IMR-90 (cell line): ENCODE results near the gene PPFIA1. TPM values are rescaled to one million over a fixed set of nuclear protein-coding genes. Genes with fewer than 3 reads are reported as not detected.
A peak's percentile ranks its signal among the peaks of the same experiment; 100 is the strongest.

Source experiments
- ATAC-seq: fragments of 200-7000 bp; cut with Tn5 transposase; 2 replicates; pipeline ENCODE4 v1.9.1; 2020; ENCODE audit warnings: low read depth, mild to moderate bottlenecking, moderate library complexity
- BruUV-seq: library from RNA; stranded (reverse); fragments of 400-500 nt; replicated peaks from 2 replicates; lab custom pipeline; 2021; lab: Mats Ljungman, UMichigan
- CTCF ChIA-PET: fragments of 300-600 bp; formaldehyde crosslinking; extraction: SDS; loops from one replicate; lab custom pipeline; 2021; ENCODE audit warnings: antibody characterized with exemption; lab: Yijun Ruan, JAX
- POLR2A ChIA-PET: fragments of 300-600 bp; sonication (Branson Sonifier 250); formaldehyde crosslinking; loops from one replicate; lab custom pipeline; 2022; ENCODE audit warnings: antibody characterized with exemption; ENCODE audit not compliant: unreplicated experiment; lab: Charles Lee
- DNase-seq: peaks from one replicate; pipeline ENCODE4 v3.0.0; 2013
- H2AFZ ChIP-seq: replicated peaks from 2 replicates; pipeline ENCODE3; 2013; ENCODE audit warnings: low read length, mild to moderate bottlenecking; ENCODE audit not compliant: poor library complexity
- H2AK5ac ChIP-seq: 2 replicates; pipeline ENCODE4 v1.6.1; 2013; ENCODE audit warnings: low read depth, low read length, inconsistent platforms
- H2AK9ac ChIP-seq: replicated peaks from 2 replicates; pipeline ENCODE3; 2013; ENCODE audit warnings: mild to moderate bottlenecking, low read depth, low read length, moderate library complexity; ENCODE audit not compliant: poor library complexity
- H2BK120ac ChIP-seq: 2 replicates; pipeline ENCODE4 v1.6.1; 2013; ENCODE audit warnings: low read depth, low read length, inconsistent platforms
- H2BK15ac ChIP-seq: 3 replicates; pipeline ENCODE4 v1.6.1; 2013; ENCODE audit warnings: low read depth, low read length, inconsistent platforms
- H2BK20ac ChIP-seq: 2 replicates; pipeline ENCODE4 v1.6.1; 2013; ENCODE audit warnings: low read depth, mild to moderate bottlenecking, inconsistent platforms, low read length, moderate library complexity
- H2BK5ac ChIP-seq: 2 replicates; pipeline ENCODE4 v1.6.1; 2013; ENCODE audit warnings: mild to moderate bottlenecking, low read depth, low read length, inconsistent platforms; ENCODE audit not compliant: poor library complexity, severe bottlenecking
- H3K14ac ChIP-seq: replicated peaks from 2 replicates; pipeline ENCODE4 v1.6.1; 2013; ENCODE audit warnings: low read depth, low read length, inconsistent platforms
- H3K18ac ChIP-seq: 2 replicates; pipeline ENCODE4 v1.6.1; 2013; ENCODE audit warnings: low read depth, low read length, control low read depth
- H3K23ac ChIP-seq: 2 replicates; pipeline ENCODE4 v1.6.1; 2013; ENCODE audit warnings: low read depth, low read length, inconsistent platforms
- H3K27ac ChIP-seq: 2 replicates; pipeline ENCODE4 v1.5.1; 2013; ENCODE audit warnings: mild to moderate bottlenecking, control low read depth, low read length; ENCODE audit not compliant: insufficient read depth
- H3K27me3 ChIP-seq: 2 replicates; pipeline ENCODE4 v1.6.1; 2013; ENCODE audit warnings: low read length; ENCODE audit not compliant: control insufficient read depth, insufficient read depth
- H3K36me3 ChIP-seq: 2 replicates; pipeline ENCODE4 v1.6.1; 2013; ENCODE audit warnings: low read length, mixed read lengths; ENCODE audit not compliant: control insufficient read depth, insufficient read depth
- H3K4ac ChIP-seq: 2 replicates; pipeline ENCODE4 v1.6.1; 2013; ENCODE audit warnings: low read depth, low read length, inconsistent platforms
- H3K4me1 ChIP-seq: 2 replicates; pipeline ENCODE4 v1.6.1; 2013; ENCODE audit warnings: low read length, mixed read lengths; ENCODE audit not compliant: control insufficient read depth, insufficient read depth
- H3K4me2 ChIP-seq: 2 replicates; pipeline ENCODE4 v1.6.1; 2013; ENCODE audit warnings: low read depth, mild to moderate bottlenecking, control low read depth, low read length, moderate library complexity
- H3K4me3 ChIP-seq: 2 replicates; pipeline ENCODE4 v1.5.1; 2013; ENCODE audit warnings: low read depth, mild to moderate bottlenecking, control low read depth, low read length, moderate library complexity; ENCODE audit not compliant: insufficient read depth
- H3K56ac ChIP-seq: 2 replicates; pipeline ENCODE4 v1.6.1; 2013; ENCODE audit warnings: low read length, inconsistent platforms; ENCODE audit not compliant: insufficient read depth; ENCODE audit errors: extremely low read depth
- H3K79me1 ChIP-seq, 2 experiments: 2 replicates each; pipeline ENCODE4 v1.6.1; 2013; ENCODE audit warnings: low read length in 2 of 2, inconsistent platforms in 1 of 2, low read depth in 1 of 2
- H3K9ac ChIP-seq: 2 replicates; pipeline ENCODE4 v1.6.1; 2013; ENCODE audit warnings: low read depth, low read length, control low read depth
- H3K9me1 ChIP-seq: 2 replicates; pipeline ENCODE4 v1.6.1; 2013; ENCODE audit warnings: low read length, inconsistent platforms; ENCODE audit not compliant: insufficient read depth
- H3K9me3 ChIP-seq: 2 replicates; pipeline ENCODE4 v1.6.1; 2013; ENCODE audit warnings: low read length; ENCODE audit not compliant: control insufficient read depth, insufficient read depth
- H4K20me1 ChIP-seq: 2 replicates; pipeline ENCODE4 v1.6.1; 2013; ENCODE audit warnings: low read length, inconsistent platforms; ENCODE audit not compliant: insufficient read depth
- H4K5ac ChIP-seq: 2 replicates; pipeline ENCODE4 v1.6.1; 2013; ENCODE audit warnings: mild to moderate bottlenecking, low read depth, low read length, control low read depth
- H4K8ac ChIP-seq, 2 experiments: 2 replicates each; pipeline ENCODE4 v1.6.1; 2013; ENCODE audit warnings: low read depth in 2 of 2, low read length in 2 of 2, control low read depth in 1 of 2, inconsistent platforms in 1 of 2
- H4K91ac ChIP-seq: 2 replicates; pipeline ENCODE4 v1.6.1; 2013; ENCODE audit warnings: low read depth, low read length, inconsistent platforms; ENCODE audit not compliant: insufficient read depth
- CHD1 ChIP-seq: IDR thresholded peaks from 2 replicates; pipeline ENCODE4 v1.6.1; 2012; ENCODE audit warnings: low read depth, low read length, improper control_type of control experiment
- MAFK ChIP-seq: IDR thresholded peaks from 2 replicates; pipeline ENCODE4 v1.6.1; 2012; ENCODE audit warnings: low read depth, low read length, improper control_type of control experiment
- POLR2A ChIP-seq: IDR thresholded peaks from 2 replicates; pipeline ENCODE4 v1.6.1; 2012; ENCODE audit warnings: mild to moderate bottlenecking, low read depth, low read length
- RCOR1 ChIP-seq: IDR thresholded peaks from 2 replicates; pipeline ENCODE4 v1.6.1; 2012; ENCODE audit warnings: mild to moderate bottlenecking, low read length, improper control_type of control experiment; ENCODE audit not compliant: insufficient replicate concordance
- SMC3 ChIP-seq: fragments of 150-350 bp; IDR thresholded peaks from 2 replicates; pipeline ENCODE4 v1.6.1; 2016; ENCODE audit warnings: low read depth, mild to moderate bottlenecking, antibody characterized with exemption, low read length, moderate library complexity
- WGBS, 2 experiments: methylation state at CpG; one replicate each; pipeline versions ENCODE4 v1.1.5 to v1.1.7; 2013; ENCODE audit warnings: missing lambda C conversion rate in 2 of 2; ENCODE audit not compliant: insufficient read length in 1 of 2; ENCODE audit errors: extremely low coverage in 2 of 2; 5-methylcytosine and 5-hydroxymethylcytosine counted together
- dilution Hi-C: fragments of 300-500 bp; cut with HindIII; formaldehyde crosslinking; loops from one replicate; pipeline ENCODE4 v1.14.3; 2018; ENCODE audit warnings: low sequenced_read_pairs; ENCODE audit not compliant: unreplicated experiment
- in situ Hi-C: fragments of 300-500 bp; cut with MboI; formaldehyde crosslinking; loops from 3 replicates; pipeline ENCODE4 v1.14.3; 2019; ENCODE audit warnings: low sequenced_read_pairs, inconsistent platforms, mixed read lengths
- intact Hi-C: fragments of 100-400 bp; cut with micrococcal nuclease; formaldehyde crosslinking; loops from 2 replicates; pipeline ENCODE4 v1.10.0; 2022
- polyA plus RNA-seq, 3 experiments: library from polyadenylated mRNA; depleted of rRNA; stranded (reverse); fragments of >200 nt; gene quantifications; 2 replicates each; pipeline ENCODE4 v1.2.3, GENCODE V29; 2012; ENCODE audit warnings: low replicate concordance in 1 of 3
- total RNA-seq: library from RNA; depleted of rRNA; stranded (reverse); fragments of >200 nt; gene quantifications from 2 replicates; pipeline ENCODE4 v1.2.3, GENCODE V29; 2012

PPFIA1 gene
- total and polyA plus RNA-seq, 2 of the 4 experiments (the other 2 are of a cell fraction): 25.6 to 37.2 TPM

GRCh38 chr11:70307176-70307575 lies 36.7 kb downstream of the PPFIA1 start:
- Histone ChIP-seq H3K14ac (no peak overlapping the region), H2AK5ac (no peak overlapping the region), H3K23ac (no peak overlapping the region), H3K4me2 (no peak overlapping the region), H4K20me1 (peaks cover 40% of the 10 kb centered on the region), H4K5ac (no peak overlapping the region), H2AFZ (no peak overlapping the region), H3K18ac (no peak overlapping the region), H3K36me3 (peaks cover 3% of the 10 kb centered on the region; the same call in 1 of the 2 replicates), H2AK9ac (no peak overlapping the region), H3K56ac (0 out of 2 replicates have a peak overlapping the region, but pooled peaks have one; percentile 18), H3K9me3 (no peaks in the 10 kb centered on the region), H3K9ac (no peak overlapping the region), H3K27ac (no peak overlapping the region), H2BK15ac (no peak overlapping the region), H2BK20ac (no peak overlapping the region), H3K27me3 (no peaks in the 10 kb centered on the region), H3K79me1 (peaks cover 35 to 78% of the 10 kb centered on the region in 2 experiments), H2BK120ac (no peak overlapping the region), H4K8ac (0 out of 4 replicates have a peak overlapping the region, but pooled peaks of 1 of the 2 experiments have one; percentile 19), H3K4me3 (no peak overlapping the region), H3K9me1 (peaks cover 30% of the 10 kb centered on the region), H2BK5ac (no peak overlapping the region), H3K4me1 (peaks cover 23% of the 10 kb centered on the region), H3K4ac (no peak overlapping the region), H4K91ac (no peak overlapping the region)
- POLR2A ChIA-PET: no interaction called here
- dilution Hi-C loops (no loop called here), intact Hi-C loops (no loop called here), in situ Hi-C loops (no loop called here)
- TF ChIP-seq MAFK: no peak
- TF ChIP-seq POLR2A: no peak
- no peak for TF ChIP-seq SMC3
- TF ChIP-seq CHD1: no peak
- TF ChIP-seq RCOR1: no peak
- ATAC-seq (no peak), DNase-seq (no peak)
- no CpG with 5 or more reads among the region's 3 CpGs for WGBS, 2 experiments
- CTCF ChIA-PET: interaction anchor here (0.6 kb wide), 1 partner anchor 67 kb away, joined by 4 read pairs; no protein-coding TSS in a partner anchor
- no TSS peak for BruUV-seq
